Cardiac atrium fibroblast (primary cell): ENCODE results near the gene MED6. TPM values are rescaled to one million over a fixed set of nuclear protein-coding genes. Genes with fewer than 3 reads are reported as not detected.

Experiments used
- total RNA-seq: library from RNA; depleted of rRNA; stranded (reverse); fragments of >200 nt; gene quantifications from 2 replicates; pipeline ENCODE4 v1.2.3, GENCODE V29; 2015

Gene MED6
- 12.5 and 15.9 TPM in 2 replicates for total RNA-seq

GRCh38 chr14:70600382-70601157, at the start of gene MED6:
MED6 (minus strand) TSS chr14:70600655; CDS start chr14:70600637, 18 bp downstream.

GRCh38 chr14:70641548-70642302, 41.3 kb upstream of the MED6 start, which contains the start of gene TTC9:
TTC9 (plus strand) TSS chr14:70641916; CDS start chr14:70642130, 214 bp downstream.

GRCh38 chr14:70534904-70535303, 65.6 kb downstream of the MED6 start, which contains the start of gene ADAM20:
ADAM20 (minus strand) TSS chr14:70535004; CDS start chr14:70524757, 10,247 bp downstream.

Other genes starting within 250 kb of the MED6 start
- gene COX16, start 241.0 kb downstream of the MED6 start, total RNA-seq, result 36.8 and 47.8 TPM in 2 replicates
- gene SYNJ2BP, start 183.6 kb downstream of the MED6 start, total RNA-seq, result 11.9 and 16.0 TPM in 2 replicates
- gene ADAM21, start 148.5 kb downstream of the MED6 start, total RNA-seq, result 1.3 and 1.4 TPM in 2 replicates
- under 0.01 TPM in 1 of 2 replicates, not detected in the other for gene ADAM20, start 65.7 kb downstream of the MED6 start, total RNA-seq
- 0.16 TPM in 1 of 2 replicates, not detected in the other for gene TTC9, start 41.3 kb upstream of the MED6 start, total RNA-seq
- gene MAP3K9, start 208.9 kb upstream of the MED6 start, total RNA-seq, result under 0.01 and 0.18 TPM in 2 replicates